ENCODE results near the gene ZNF423. TPM values are rescaled to one million over a fixed set of nuclear protein-coding genes. Genes with fewer than 3 reads are reported as not detected.

The ZNF423 gene
- total RNA-seq, 1 donor from 2014 or later: 10.6 TPM

GRCh38 chr16:49519008-49519656, 336.8 kb downstream of the ZNF423 start:
- no peak for FAIRE-seq
- peaks cover 4% of the 10 kb centered on the region for H3K36me3 Mint-ChIP-seq (ENCODE audit: low read depth, unreplicated experiment)
- H3K27ac Mint-ChIP-seq (ENCODE audit: unreplicated experiment): no peak overlapping the region

GRCh38 chr16:49516382-49517036, 339.4 kb downstream of the ZNF423 start:
- Histone ChIP-seq H3K27me3 (ENCODE audit: insufficient read depth, low read length) (no peaks in the 10 kb centered on the region), H3K36me3 (ENCODE audit: insufficient read depth, low read length) (no peaks in the 10 kb centered on the region), H3K9ac (ENCODE audit: low read length) (no peak overlapping the region), H4K20me1 (ENCODE audit: insufficient read depth, low read length) (no peaks in the 10 kb centered on the region), H3K4me3 (ENCODE audit: insufficient read depth, low read depth, low read length) (no peak overlapping the region), H3K4me2 (ENCODE audit: low read length) (no peak overlapping the region), H3K27ac (ENCODE audit: low read depth, low read length) (no peak overlapping the region), H3K4me1 (ENCODE audit: insufficient read depth, low read length) (no peaks in the 10 kb centered on the region), H3K9me3 (ENCODE audit: insufficient read depth, low read depth, low read length) (no peaks in the 10 kb centered on the region), H3K79me2 (ENCODE audit: insufficient read depth, low read length) (no peaks in the 10 kb centered on the region), H2AFZ (ENCODE audit: low read depth, low read length) (no peak overlapping the region)
- no peaks in the 10 kb centered on the region for H3K27me3 Mint-ChIP-seq (ENCODE audit: low read depth, unreplicated experiment)
- no peaks in the 10 kb centered on the region for H3K9me3 Mint-ChIP-seq (ENCODE audit: unreplicated experiment)
- H3K27ac Mint-ChIP-seq (ENCODE audit: unreplicated experiment): no peak overlapping the region
- DNase-seq (ENCODE audit: low read depth) (no peak), FAIRE-seq (no peak)
- TF ChIP-seq EZH2 (IDR thresholded peaks at IDR 0.05; ENCODE audit: insufficient read depth, low read length) (no peak), CTCF (IDR thresholded peaks at IDR 0.05; ENCODE audit: insufficient read depth, low read depth, low read length) (no peak)
- no peaks in the 10 kb centered on the region for H3K4me1 Mint-ChIP-seq (ENCODE audit: low read depth, unreplicated experiment)
- no peak overlapping the region for H3K4me3 Mint-ChIP-seq (ENCODE audit: unreplicated experiment)
- H3K36me3 Mint-ChIP-seq (ENCODE audit: low read depth, unreplicated experiment): peaks cover 4% of the 10 kb centered on the region

More at GRCh38 chr16:49519008-49519656, 336.8 kb downstream of the ZNF423 start:
- Histone ChIP-seq H3K27me3 (ENCODE audit: insufficient read depth, low read length) (no peaks in the 10 kb centered on the region), H4K20me1 (ENCODE audit: insufficient read depth, low read length) (no peaks in the 10 kb centered on the region), H3K4me3 (ENCODE audit: insufficient read depth, low read depth, low read length) (no peak overlapping the region), H3K36me3 (ENCODE audit: insufficient read depth, low read length) (no peaks in the 10 kb centered on the region), H3K79me2 (ENCODE audit: insufficient read depth, low read length) (no peaks in the 10 kb centered on the region), H2AFZ (ENCODE audit: low read depth, low read length) (no peak overlapping the region), H3K27ac (ENCODE audit: low read depth, low read length) (no peak overlapping the region), H3K9me3 (ENCODE audit: insufficient read depth, low read depth, low read length) (no peaks in the 10 kb centered on the region), H3K9ac (ENCODE audit: low read length) (no peak overlapping the region), H3K4me1 (ENCODE audit: insufficient read depth, low read length) (no peaks in the 10 kb centered on the region), H3K4me2 (ENCODE audit: low read length) (no peak overlapping the region)
- Mint-ChIP-seq H3K27me3 (ENCODE audit: low read depth, unreplicated experiment) (no peaks in the 10 kb centered on the region), H3K4me3 (ENCODE audit: unreplicated experiment) (no peak overlapping the region), H3K4me1 (ENCODE audit: low read depth, unreplicated experiment) (no peaks in the 10 kb centered on the region), H3K9me3 (ENCODE audit: unreplicated experiment) (no peaks in the 10 kb centered on the region)
- DNase-seq (ENCODE audit: low read depth): no peak
- TF ChIP-seq EZH2 (IDR thresholded peaks at IDR 0.05; ENCODE audit: insufficient read depth, low read length) (no peak), CTCF (IDR thresholded peaks at IDR 0.05; ENCODE audit: insufficient read depth, low read depth, low read length) (no peak)

GRCh38 chr16:49515861-49516260, 340.1 kb downstream of the ZNF423 start:
- TF ChIP-seq EZH2 (IDR thresholded peaks at IDR 0.05; ENCODE audit: insufficient read depth, low read length): no peak
- no peak for TF ChIP-seq CTCF (IDR thresholded peaks at IDR 0.05; ENCODE audit: insufficient read depth, low read depth, low read length)
- H3K79me2 ChIP-seq (ENCODE audit: insufficient read depth, low read length): no peaks in the 10 kb centered on the region
- H3K27me3 Mint-ChIP-seq (ENCODE audit: low read depth, unreplicated experiment): no peaks in the 10 kb centered on the region
- H3K9me3 Mint-ChIP-seq (ENCODE audit: unreplicated experiment): no peaks in the 10 kb centered on the region
- no peak overlapping the region for H3K9ac ChIP-seq (ENCODE audit: low read length)
- no peak overlapping the region for H3K4me3 ChIP-seq (ENCODE audit: insufficient read depth, low read depth, low read length)
- H3K36me3 Mint-ChIP-seq (ENCODE audit: low read depth, unreplicated experiment): peaks cover 4% of the 10 kb centered on the region
- no peak overlapping the region for H3K4me2 ChIP-seq (ENCODE audit: low read length)
- H3K9me3 ChIP-seq (ENCODE audit: insufficient read depth, low read depth, low read length): no peaks in the 10 kb centered on the region
- H3K4me1 ChIP-seq (ENCODE audit: insufficient read depth, low read length): no peaks in the 10 kb centered on the region
- H4K20me1 ChIP-seq (ENCODE audit: insufficient read depth, low read length): no peaks in the 10 kb centered on the region
- DNase-seq (ENCODE audit: low read depth) (no peak), FAIRE-seq (no peak)
- H3K27me3 ChIP-seq (ENCODE audit: insufficient read depth, low read length): no peaks in the 10 kb centered on the region
- H3K4me1 Mint-ChIP-seq (ENCODE audit: low read depth, unreplicated experiment): no peaks in the 10 kb centered on the region
- no peak overlapping the region for H3K4me3 Mint-ChIP-seq (ENCODE audit: unreplicated experiment)
- H3K27ac ChIP-seq (ENCODE audit: low read depth, low read length): no peak overlapping the region
- H2AFZ ChIP-seq (ENCODE audit: low read depth, low read length): no peak overlapping the region
- H3K36me3 ChIP-seq (ENCODE audit: insufficient read depth, low read length): no peaks in the 10 kb centered on the region
- no peak overlapping the region for H3K27ac Mint-ChIP-seq (ENCODE audit: unreplicated experiment)

Data from astrocyte (in vitro differentiated cells and primary cell).